WI38 (cell line): ENCODE data around the gene NPY.

Source experiments
- H3K4me3 ChIP-seq: 2 replicates; pipeline ENCODE4 v1.5.1; 2011; ENCODE audit warnings: low read depth, mild to moderate bottlenecking, control low read depth, low read length
- TF ChIP-seq, protein P1 (sequence below): IDR thresholded peaks from 2 replicates; pipeline ENCODE4 v1.5.1; 2012; ENCODE audit warnings: low read depth, mild to moderate bottlenecking, control low read depth, low read length

The NPY gene

DNA sequence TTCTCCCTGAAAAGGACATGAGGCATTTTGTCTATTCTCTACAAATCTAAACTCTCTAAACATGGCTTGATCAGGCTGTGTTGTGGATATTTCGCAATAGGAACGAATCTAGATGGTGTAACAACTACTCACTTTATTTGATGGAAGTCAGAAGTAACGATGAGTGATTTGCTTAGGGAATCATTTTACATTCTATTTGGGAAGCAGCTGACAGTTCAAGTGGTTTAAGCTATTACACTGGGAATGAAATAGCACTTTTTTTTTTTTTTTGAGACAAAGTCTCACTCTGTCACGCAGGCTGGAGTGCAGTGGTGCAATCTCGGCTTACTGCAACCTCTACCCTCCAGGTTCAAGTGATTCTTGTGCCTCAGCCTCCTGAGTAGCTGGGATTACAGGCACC lies 44.1 kb downstream of the NPY start:
- TF ChIP-seq, protein P1, sequence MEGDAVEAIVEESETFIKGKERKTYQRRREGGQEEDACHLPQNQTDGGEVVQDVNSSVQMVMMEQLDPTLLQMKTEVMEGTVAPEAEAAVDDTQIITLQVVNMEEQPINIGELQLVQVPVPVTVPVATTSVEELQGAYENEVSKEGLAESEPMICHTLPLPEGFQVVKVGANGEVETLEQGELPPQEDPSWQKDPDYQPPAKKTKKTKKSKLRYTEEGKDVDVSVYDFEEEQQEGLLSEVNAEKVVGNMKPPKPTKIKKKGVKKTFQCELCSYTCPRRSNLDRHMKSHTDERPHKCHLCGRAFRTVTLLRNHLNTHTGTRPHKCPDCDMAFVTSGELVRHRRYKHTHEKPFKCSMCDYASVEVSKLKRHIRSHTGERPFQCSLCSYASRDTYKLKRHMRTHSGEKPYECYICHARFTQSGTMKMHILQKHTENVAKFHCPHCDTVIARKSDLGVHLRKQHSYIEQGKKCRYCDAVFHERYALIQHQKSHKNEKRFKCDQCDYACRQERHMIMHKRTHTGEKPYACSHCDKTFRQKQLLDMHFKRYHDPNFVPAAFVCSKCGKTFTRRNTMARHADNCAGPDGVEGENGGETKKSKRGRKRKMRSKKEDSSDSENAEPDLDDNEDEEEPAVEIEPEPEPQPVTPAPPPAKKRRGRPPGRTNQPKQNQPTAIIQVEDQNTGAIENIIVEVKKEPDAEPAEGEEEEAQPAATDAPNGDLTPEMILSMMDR: no peak
- no peak overlapping the region for H3K4me3 ChIP-seq

GRCh38 chr7:24328894-24329293 lies 44.9 kb downstream of the NPY start:
- TF ChIP-seq, protein P1: no peak
- H3K4me3 ChIP-seq: no peak overlapping the region

- TF ChIP-seq, protein P1: no peak
These were observed 50.0 kb downstream of the NPY start for GRCh38 chr7:24334012-24334411.

DNA sequence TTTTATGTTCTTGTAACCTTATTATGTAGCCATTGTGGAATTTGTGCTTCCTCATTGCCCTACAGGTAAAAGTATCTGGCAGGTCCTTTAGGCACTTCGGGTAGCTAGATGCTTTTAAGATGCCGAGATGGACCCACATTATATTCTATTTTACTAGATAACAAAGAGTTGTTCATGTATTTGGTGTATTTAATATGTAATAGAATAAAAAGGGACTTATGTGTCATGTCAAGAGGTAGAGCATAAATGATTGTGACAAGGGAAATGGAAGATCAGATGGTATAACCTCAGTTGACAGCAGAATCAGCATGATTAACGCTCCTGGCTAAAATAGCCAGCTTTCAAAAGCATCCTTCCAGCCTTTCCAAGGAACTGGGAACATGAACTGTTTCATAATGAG lies 50.6 kb downstream of the NPY start:
- TF ChIP-seq, protein P1: no peak
- no peak overlapping the region for H3K4me3 ChIP-seq

More at GRCh38 chr7:24334012-24334411, 50.0 kb downstream of the NPY start:
- no peak overlapping the region for H3K4me3 ChIP-seq

DNA sequence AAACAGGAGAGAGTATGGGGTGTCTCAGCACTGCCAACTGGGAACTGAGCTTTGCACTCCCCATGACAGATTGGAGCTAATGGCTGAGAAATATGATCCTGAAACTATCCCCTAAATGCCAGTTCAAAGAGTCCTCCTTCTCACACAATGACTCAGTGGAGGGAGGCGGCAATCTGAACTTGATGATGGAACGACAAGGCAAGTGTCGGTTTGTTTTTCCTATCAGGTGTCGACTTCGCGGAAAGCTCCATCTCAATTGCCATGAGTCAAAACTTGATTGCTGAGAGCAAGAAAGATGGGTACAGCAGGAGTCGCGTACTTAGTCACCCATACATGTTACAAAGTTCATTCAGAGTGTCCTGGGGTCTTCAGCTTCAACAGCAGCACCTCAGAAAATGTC lies 52.5 kb downstream of the NPY start:
- H3K4me3 ChIP-seq: no peak overlapping the region
- TF ChIP-seq, protein P1: no peak

GRCh38 chr7:24337180-24337579 lies 53.2 kb downstream of the NPY start:
- no peak overlapping the region for H3K4me3 ChIP-seq
- TF ChIP-seq, protein P1: no peak

- H3K4me3 ChIP-seq: no peak overlapping the region
- TF ChIP-seq, protein P1: no peak
These were observed 55.6 kb downstream of the NPY start for GRCh38 chr7:24339575-24339974.
